GM12875 (cell line): ENCODE results near the gene BMP7.

Source experiments
- H3K4me3 ChIP-seq: one replicate; pipeline ENCODE4 v1.5.1; 2011; ENCODE audit warnings: low read depth, low read length, control low read depth
- TF ChIP-seq, protein P1 (sequence below): IDR thresholded peaks from 2 replicates; pipeline ENCODE4 v1.5.1; 2011; ENCODE audit warnings: low read depth, mild to moderate bottlenecking, control low read depth, inconsistent platforms, low read length, moderate library complexity, borderline replicate concordance; ENCODE audit not compliant: insufficient read depth

BMP7 gene

GRCh38 chr20:57310821-57311514 is 44.5 kb upstream of the BMP7 start:
- TF ChIP-seq, protein P1, sequence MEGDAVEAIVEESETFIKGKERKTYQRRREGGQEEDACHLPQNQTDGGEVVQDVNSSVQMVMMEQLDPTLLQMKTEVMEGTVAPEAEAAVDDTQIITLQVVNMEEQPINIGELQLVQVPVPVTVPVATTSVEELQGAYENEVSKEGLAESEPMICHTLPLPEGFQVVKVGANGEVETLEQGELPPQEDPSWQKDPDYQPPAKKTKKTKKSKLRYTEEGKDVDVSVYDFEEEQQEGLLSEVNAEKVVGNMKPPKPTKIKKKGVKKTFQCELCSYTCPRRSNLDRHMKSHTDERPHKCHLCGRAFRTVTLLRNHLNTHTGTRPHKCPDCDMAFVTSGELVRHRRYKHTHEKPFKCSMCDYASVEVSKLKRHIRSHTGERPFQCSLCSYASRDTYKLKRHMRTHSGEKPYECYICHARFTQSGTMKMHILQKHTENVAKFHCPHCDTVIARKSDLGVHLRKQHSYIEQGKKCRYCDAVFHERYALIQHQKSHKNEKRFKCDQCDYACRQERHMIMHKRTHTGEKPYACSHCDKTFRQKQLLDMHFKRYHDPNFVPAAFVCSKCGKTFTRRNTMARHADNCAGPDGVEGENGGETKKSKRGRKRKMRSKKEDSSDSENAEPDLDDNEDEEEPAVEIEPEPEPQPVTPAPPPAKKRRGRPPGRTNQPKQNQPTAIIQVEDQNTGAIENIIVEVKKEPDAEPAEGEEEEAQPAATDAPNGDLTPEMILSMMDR: no peak
- no peak overlapping the region for H3K4me3 ChIP-seq

DNA sequence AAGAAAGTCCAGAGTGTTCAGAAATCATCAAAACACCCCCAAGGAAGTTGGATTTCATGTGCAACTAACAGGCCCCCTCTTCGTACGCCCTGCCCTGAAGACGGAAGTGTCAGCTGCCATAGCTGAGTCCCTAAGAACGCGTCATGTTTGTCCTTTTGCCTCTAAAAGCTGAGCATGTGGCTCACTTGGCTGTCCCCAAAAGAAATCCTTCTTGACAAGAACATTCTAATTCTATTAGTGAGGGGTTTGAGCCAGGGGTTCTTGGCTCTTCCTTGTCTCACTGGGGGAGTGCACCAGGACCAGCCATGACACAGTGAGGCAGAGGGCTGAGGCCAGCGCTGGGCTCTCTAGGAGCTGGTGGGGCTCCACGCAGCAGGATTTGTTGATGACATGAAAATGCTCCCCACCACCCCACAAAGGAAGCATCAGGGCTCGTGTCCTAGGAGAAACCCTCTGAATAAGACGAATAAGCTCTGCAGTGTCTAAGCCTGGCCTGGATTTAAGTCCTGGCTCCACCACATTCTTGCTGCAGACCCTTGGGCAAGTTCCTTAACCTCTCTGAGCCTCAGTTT is 43.2 kb upstream of the BMP7 start:
- TF ChIP-seq, protein P1: no peak
- no peak overlapping the region for H3K4me3 ChIP-seq

DNA sequence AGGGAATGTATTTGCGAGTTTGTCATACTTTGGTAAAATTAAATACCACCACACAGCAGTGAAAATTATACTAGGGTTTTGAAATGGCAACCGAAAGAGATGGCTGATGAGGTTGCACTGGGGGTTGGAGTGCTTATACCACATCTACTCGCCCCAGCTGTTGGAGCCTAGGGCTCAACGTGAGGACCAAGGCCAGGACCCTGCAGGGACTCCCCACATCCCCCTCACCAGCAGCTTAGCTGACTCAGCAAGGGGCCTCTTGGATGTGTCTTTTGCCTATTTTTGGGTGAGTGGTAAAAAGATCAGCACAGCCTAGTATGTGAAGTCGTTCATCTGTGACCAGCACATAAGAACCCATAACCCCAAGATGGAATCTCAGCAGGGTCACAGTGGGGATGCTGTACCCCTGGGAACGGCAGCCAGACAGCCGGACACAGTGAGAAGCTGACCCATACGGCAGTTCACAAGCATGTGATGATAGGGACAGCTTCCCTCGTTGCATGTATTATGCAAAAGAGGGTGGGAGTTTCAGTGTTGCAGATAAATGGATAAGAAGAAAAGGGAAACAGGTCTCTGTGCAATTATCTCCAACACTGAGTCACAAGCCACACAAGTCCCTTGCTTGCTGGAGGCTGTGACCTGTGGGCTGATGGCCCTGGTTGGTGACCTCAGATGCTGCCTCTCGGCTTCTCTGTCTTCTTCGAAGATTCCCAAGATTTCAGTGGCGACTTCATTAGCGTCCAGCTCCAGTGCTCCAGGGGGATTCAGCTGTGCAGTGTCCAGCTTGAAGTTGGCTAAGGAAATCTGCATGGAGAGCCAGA is 42.2 kb upstream of the BMP7 start:
- TF ChIP-seq, protein P1: no peak
- no peak overlapping the region for H3K4me3 ChIP-seq

DNA sequence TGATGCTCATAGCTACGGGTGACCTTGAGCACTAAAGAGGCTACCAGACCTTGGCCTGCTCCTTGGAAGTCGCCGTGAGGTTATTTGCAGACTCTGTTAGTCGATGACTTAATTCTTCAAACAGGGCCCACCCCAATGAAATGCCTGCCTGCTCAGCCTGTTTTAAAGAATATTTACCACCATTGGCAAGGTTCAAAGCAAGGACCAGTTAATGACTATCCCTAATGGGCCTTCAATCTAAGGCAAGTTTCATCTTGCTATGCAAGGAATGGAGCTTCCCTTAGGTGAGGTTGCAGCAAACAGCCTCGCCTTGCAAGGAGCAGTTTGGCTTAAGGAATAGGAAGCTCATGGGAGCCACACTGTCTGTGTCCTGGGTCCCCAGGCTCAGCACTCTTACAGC is 40.3 kb upstream of the BMP7 start:
- H3K4me3 ChIP-seq: no peak overlapping the region
- TF ChIP-seq, protein P1: no peak

- TF ChIP-seq, protein P1: no peak
- no peak overlapping the region for H3K4me3 ChIP-seq
Observed at GRCh38 chr20:57301026-57301425, 34.6 kb upstream of the BMP7 start.

- TF ChIP-seq, protein P1: no peak
- no peak overlapping the region for H3K4me3 ChIP-seq
Observed at GRCh38 chr20:57298457-57298856, 32.0 kb upstream of the BMP7 start.

DNA sequence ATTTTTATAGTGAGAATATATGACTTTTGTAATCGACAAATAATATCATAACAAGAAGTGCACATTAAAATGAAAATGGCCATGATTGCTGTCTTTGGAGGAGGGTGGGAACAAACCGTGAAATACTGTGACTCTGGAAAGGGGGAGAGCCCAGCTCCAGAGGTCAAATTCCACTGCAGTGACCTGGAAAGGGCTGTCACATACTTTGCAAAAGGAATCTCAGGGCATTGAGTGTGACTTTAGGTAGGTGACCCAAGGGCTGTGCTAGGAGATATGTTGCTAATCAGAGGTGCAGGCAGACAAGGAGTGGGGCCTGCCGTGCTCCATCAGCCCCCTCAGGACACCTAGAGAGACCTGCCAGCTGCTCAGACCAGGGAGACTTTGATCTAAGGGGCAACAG is 28.1 kb upstream of the BMP7 start:
- H3K4me3 ChIP-seq: no peak overlapping the region
- TF ChIP-seq, protein P1: no peak
